ENCODE results near the gene L2HGDH.
"Not testable (repeated sequence)": the region's sequence is repeated elsewhere in the genome, so short reads cannot be mapped to it uniquely, and the experiment has no call there.

Gene L2HGDH

DNA sequence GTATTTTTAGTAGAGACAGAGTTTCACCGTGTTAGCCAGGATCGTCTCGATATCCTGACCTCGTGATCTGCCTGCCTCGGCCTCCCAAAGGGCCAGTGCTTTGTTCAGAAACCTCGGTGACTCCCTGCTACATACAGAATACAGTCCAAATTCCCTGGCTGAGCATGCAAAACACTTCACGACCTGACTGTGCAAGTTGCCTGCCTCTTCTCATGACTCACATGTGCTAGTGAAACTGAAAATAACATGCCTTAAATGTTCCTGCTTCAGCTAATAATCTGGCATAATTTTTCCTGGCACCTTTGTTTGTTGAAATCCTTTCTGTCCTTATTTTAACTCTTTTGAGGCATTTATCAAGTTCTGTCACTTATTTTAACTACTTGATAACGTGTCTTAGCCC lies 8.3 kb upstream of the L2HGDH start:
- H3K79me2 ChIP-seq (ENCODE audit: insufficient read depth, low read depth): no peaks in the 10 kb centered on the region
- TF ChIP-seq, protein P1, sequence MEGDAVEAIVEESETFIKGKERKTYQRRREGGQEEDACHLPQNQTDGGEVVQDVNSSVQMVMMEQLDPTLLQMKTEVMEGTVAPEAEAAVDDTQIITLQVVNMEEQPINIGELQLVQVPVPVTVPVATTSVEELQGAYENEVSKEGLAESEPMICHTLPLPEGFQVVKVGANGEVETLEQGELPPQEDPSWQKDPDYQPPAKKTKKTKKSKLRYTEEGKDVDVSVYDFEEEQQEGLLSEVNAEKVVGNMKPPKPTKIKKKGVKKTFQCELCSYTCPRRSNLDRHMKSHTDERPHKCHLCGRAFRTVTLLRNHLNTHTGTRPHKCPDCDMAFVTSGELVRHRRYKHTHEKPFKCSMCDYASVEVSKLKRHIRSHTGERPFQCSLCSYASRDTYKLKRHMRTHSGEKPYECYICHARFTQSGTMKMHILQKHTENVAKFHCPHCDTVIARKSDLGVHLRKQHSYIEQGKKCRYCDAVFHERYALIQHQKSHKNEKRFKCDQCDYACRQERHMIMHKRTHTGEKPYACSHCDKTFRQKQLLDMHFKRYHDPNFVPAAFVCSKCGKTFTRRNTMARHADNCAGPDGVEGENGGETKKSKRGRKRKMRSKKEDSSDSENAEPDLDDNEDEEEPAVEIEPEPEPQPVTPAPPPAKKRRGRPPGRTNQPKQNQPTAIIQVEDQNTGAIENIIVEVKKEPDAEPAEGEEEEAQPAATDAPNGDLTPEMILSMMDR (conservative IDR thresholded peaks at IDR 0.05; ENCODE audit: low read depth, low read length): no peak
- H3K4me1 ChIP-seq (ENCODE audit: low read depth, poor library complexity, severe bottlenecking): peaks cover 23% of the 10 kb centered on the region
- no peak overlapping the region for H2AFZ ChIP-seq (ENCODE audit: low read depth)
- peak overlapping the region; percentile 56 for H3K4me2 ChIP-seq
- H3K36me3 ChIP-seq (ENCODE audit: insufficient read depth): no peaks in the 10 kb centered on the region
- peak overlapping the region; percentile 47; the same call in 1 of the 2 replicates for H3K27ac ChIP-seq
- no peak overlapping the region for H3K4me3 ChIP-seq (IDR thresholded peaks at IDR 0.05; ENCODE audit: insufficient read depth, low read depth, low read length)
- H3K9ac ChIP-seq: peak overlapping the region; percentile 35; the same call in 1 of the 2 replicates
- no peaks in the 10 kb centered on the region for H4K20me1 ChIP-seq (ENCODE audit: insufficient read depth)
- H3K27me3 ChIP-seq (ENCODE audit: insufficient read depth, low read depth): no peaks in the 10 kb centered on the region

- Histone ChIP-seq H3K36me3 (ENCODE audit: insufficient read depth) (no peaks in the 10 kb centered on the region), H3K27me3 (ENCODE audit: insufficient read depth, low read depth) (no peaks in the 10 kb centered on the region), H3K4me3 (IDR thresholded peaks at IDR 0.05; ENCODE audit: insufficient read depth, low read depth, low read length) (no peak overlapping the region), H3K4me2 (peak overlapping the region; percentile 39; the same call in 1 of the 2 replicates), H3K9ac (no peak overlapping the region), H3K27ac (no peak overlapping the region), H4K20me1 (ENCODE audit: insufficient read depth) (no peaks in the 10 kb centered on the region), H3K79me2 (ENCODE audit: insufficient read depth, low read depth) (no peaks in the 10 kb centered on the region), H2AFZ (ENCODE audit: low read depth) (no peak overlapping the region), H3K4me1 (ENCODE audit: low read depth, poor library complexity, severe bottlenecking) (peaks cover 23% of the 10 kb centered on the region)
- TF ChIP-seq, protein P1 (conservative IDR thresholded peaks at IDR 0.05; ENCODE audit: low read depth, low read length): no peak
Measured at GRCh38 chr14:50319721-50320120, 7.7 kb upstream of the L2HGDH start.

GRCh38 chr14:50319293-50319692 lies 7.3 kb upstream of the L2HGDH start:
- no peak overlapping the region for H2AFZ ChIP-seq (ENCODE audit: low read depth)
- no peak overlapping the region for H3K27ac ChIP-seq
- TF ChIP-seq, protein P1 (conservative IDR thresholded peaks at IDR 0.05; ENCODE audit: low read depth, low read length): no peak
- no peaks in the 10 kb centered on the region for H4K20me1 ChIP-seq (ENCODE audit: insufficient read depth)
- H3K27me3 ChIP-seq (ENCODE audit: insufficient read depth, low read depth): no peaks in the 10 kb centered on the region
- no peaks in the 10 kb centered on the region for H3K79me2 ChIP-seq (ENCODE audit: insufficient read depth, low read depth)
- H3K9ac ChIP-seq: no peak overlapping the region
- peak overlapping the region; percentile 39; the same call in 1 of the 2 replicates for H3K4me2 ChIP-seq
- H3K4me3 ChIP-seq (IDR thresholded peaks at IDR 0.05; ENCODE audit: insufficient read depth, low read depth, low read length): no peak overlapping the region
- H3K36me3 ChIP-seq (ENCODE audit: insufficient read depth): no peaks in the 10 kb centered on the region
- H3K4me1 ChIP-seq (ENCODE audit: low read depth, poor library complexity, severe bottlenecking): peaks cover 23% of the 10 kb centered on the region

DNA sequence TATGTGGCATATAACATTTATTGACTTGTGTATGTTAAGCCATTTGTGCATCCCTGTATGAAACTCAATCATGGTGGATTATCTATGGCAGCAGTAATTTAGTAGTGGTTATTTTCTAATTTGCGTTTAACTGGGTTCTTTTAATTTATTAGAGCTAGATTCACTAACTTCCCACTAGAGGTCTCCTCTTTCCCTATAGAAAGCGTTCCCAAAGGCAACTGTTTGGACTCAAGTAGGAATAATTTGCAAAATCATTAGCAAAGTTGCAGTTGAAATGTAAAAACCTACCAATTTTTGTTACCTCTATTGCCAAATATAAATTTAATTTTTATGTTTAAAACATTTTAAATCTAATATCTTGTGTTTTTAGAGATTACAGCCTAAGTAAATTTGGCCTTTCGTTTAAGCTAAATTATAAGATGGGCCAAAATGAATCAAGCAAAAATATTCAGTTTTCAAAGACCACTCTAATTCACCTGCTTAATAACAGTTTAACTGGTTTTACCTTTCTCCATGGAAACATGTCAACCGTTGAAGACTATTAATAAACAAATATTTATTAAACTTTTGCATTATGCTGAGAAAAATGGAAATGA lies 6.1 kb upstream of the L2HGDH start:
- no peak overlapping the region for H3K27ac ChIP-seq
- H4K20me1 ChIP-seq (ENCODE audit: insufficient read depth): no peaks in the 10 kb centered on the region
- H2AFZ ChIP-seq (ENCODE audit: low read depth): no peak overlapping the region
- no peak overlapping the region for H3K4me3 ChIP-seq (IDR thresholded peaks at IDR 0.05; ENCODE audit: insufficient read depth, low read depth, low read length)
- TF ChIP-seq, protein P1 (conservative IDR thresholded peaks at IDR 0.05; ENCODE audit: low read depth, low read length): peak; percentile 60; the same call in 1 of the 2 replicates
- H3K79me2 ChIP-seq (ENCODE audit: insufficient read depth, low read depth): peaks cover 3% of the 10 kb centered on the region
- H3K9ac ChIP-seq: no peak overlapping the region
- H3K4me1 ChIP-seq (ENCODE audit: low read depth, poor library complexity, severe bottlenecking): peaks cover 27% of the 10 kb centered on the region
- no peaks in the 10 kb centered on the region for H3K27me3 ChIP-seq (ENCODE audit: insufficient read depth, low read depth)
- no peak overlapping the region for H3K4me2 ChIP-seq
- no peaks in the 10 kb centered on the region for H3K36me3 ChIP-seq (ENCODE audit: insufficient read depth)

- peaks cover 10% of the 10 kb centered on the region for H3K79me2 ChIP-seq (ENCODE audit: insufficient read depth, low read depth)
- peaks cover 20% of the 10 kb centered on the region for H3K4me1 ChIP-seq (ENCODE audit: low read depth, poor library complexity, severe bottlenecking)
- H2AFZ ChIP-seq (ENCODE audit: low read depth); H3K36me3 ChIP-seq (ENCODE audit: insufficient read depth); H3K27me3 ChIP-seq (ENCODE audit: insufficient read depth, low read depth); H3K27ac ChIP-seq; H4K20me1 ChIP-seq (ENCODE audit: insufficient read depth); H3K4me2 ChIP-seq; H3K4me3 ChIP-seq (IDR thresholded peaks at IDR 0.05; ENCODE audit: insufficient read depth, low read depth, low read length); H3K9ac ChIP-seq: not testable (repeated sequence)
Measured at GRCh38 chr14:50314098-50314497, 2.1 kb upstream of the L2HGDH start.

Data from KMS-11 (cell line).